Measurements from ENCODE around the gene OR2A5. TPM values are rescaled to one million over a fixed set of nuclear protein-coding genes. Genes with fewer than 3 reads are reported as not detected.

The OR2A5 gene
- total RNA-seq, 8 experiments from 2014 or later: 0.09 to 0.57 (median 0.14) TPM; not detected in 3

DNA sequence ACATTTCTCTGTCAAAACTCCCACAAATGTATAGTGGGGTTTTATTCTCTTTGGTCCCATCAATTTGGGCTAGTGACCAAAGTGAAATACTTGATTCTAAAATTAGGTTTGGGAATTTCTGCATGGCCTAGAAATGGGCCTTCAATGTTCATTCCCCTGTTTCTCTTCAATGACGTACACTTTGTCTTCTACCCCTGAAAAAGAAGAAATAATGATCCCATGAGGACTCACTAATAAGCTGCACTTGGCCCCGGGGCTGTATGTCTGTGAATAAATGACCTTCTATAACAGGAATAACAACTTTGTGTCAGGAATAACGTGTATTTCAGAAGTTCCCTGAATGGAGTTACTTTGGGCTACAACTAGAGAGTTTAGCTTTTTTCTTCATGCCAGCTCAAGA is 28.4 kb upstream of the OR2A5 start:
- ATAC-seq (replicated peaks in 6 of 8): no peak
- H3K4me3 ChIP-seq: no peak overlapping the region
- 0 to 100% (median 53%) methylated on average over 1 to 3 of the region's 3 CpGs; no CpG with 5 or more reads in 2 of the 10 experiments for whole genome bisulfite sequencing, 10 experiments
- in situ Hi-C loops (cut with MboI; ENCODE audit: low pct_unique_long_range_greater_than_20kb in 2 of 9, low sequenced_read_pairs in 9 of 9, unreplicated experiment in 9 of 9): loop anchor here in 1 of 9 experiments (25.0 kb wide), 1 partner anchor 108 kb away; the partner anchor contains the start of gene TCAF1
- H3K27ac ChIP-seq: no peak overlapping the region
- no peaks in the 10 kb centered on the region for H3K4me1 ChIP-seq (replicated peaks in 1 of 2)

GRCh38 chr7:144022169-144022568 is 26.6 kb upstream of the OR2A5 start:
- Histone ChIP-seq H3K4me3 (no peak overlapping the region), H3K4me1 (replicated peaks in 1 of 2) (no peaks in the 10 kb centered on the region), H3K27ac (no peak overlapping the region)
- in situ Hi-C loops (cut with MboI; ENCODE audit: low pct_unique_long_range_greater_than_20kb in 2 of 9, low sequenced_read_pairs in 9 of 9, unreplicated experiment in 9 of 9): loop anchor here in 1 of 9 experiments (25.0 kb wide), 1 partner anchor 110 kb away; the partner anchor contains the start of gene TCAF1
- ATAC-seq (replicated peaks in 6 of 8): no peak

GRCh38 chr7:144023171-144023827 is 25.4 kb upstream of the OR2A5 start:
- no peak overlapping the region for H3K27ac ChIP-seq
- in situ Hi-C loops (cut with MboI; ENCODE audit: low pct_unique_long_range_greater_than_20kb in 2 of 9, low sequenced_read_pairs in 9 of 9, unreplicated experiment in 9 of 9): loop anchor here in 1 of 9 experiments (25.0 kb wide), 1 partner anchor 111 kb away; the partner anchor contains the start of gene TCAF1
- ATAC-seq (replicated peaks in 6 of 8): no peak
- no peak overlapping the region for H3K4me3 ChIP-seq
- H3K4me1 ChIP-seq (replicated peaks in 1 of 2): no peaks in the 10 kb centered on the region
- 48 to 97% (median 78%) methylated on average over 1 to 4 of the region's 4 CpGs for WGBS, 10 experiments

DNA sequence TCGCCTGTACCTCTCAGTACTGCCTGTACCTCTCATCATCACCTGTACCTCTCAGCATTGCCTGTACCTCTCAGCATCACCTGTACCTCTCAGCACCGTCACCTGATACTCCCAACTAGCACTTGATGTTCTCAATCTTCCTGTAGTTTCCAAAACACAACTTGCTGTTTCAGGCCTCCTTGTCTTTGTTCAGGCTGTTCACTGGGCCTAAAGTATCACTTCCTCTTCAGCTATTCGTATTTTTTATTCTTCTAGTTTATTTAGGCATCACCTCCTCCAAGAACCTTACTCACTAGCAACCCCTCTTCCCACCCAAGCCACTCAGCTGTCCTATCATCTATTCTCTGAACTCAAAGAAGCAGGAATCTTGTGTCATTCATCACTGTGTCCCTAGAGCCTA is 24.5 kb upstream of the OR2A5 start:
- no peak for ATAC-seq (replicated peaks in 6 of 8)
- Histone ChIP-seq H3K27ac (no peak overlapping the region), H3K4me3 (no peak overlapping the region), H3K4me1 (replicated peaks in 1 of 2) (no peaks in the 10 kb centered on the region)
- in situ Hi-C loops (cut with MboI; ENCODE audit: low pct_unique_long_range_greater_than_20kb in 2 of 9, low sequenced_read_pairs in 9 of 9, unreplicated experiment in 9 of 9): loop anchor here in 1 of 9 experiments (25.0 kb wide), 1 partner anchor 112 kb away; the partner anchor contains the start of gene TCAF1
- WGBS, 10 experiments: 43 to 100% (median 72%) methylated on average over 1 to 3 of the region's 3 CpGs; no CpG with 5 or more reads in 1 of the 10 experiments

GRCh38 chr7:144026203-144026883 is 22.4 kb upstream of the OR2A5 start:
- no peak for ATAC-seq (replicated peaks in 6 of 8)
- 0 to 79% (median 52%) methylated on average over 1 to 3 of the region's 4 CpGs; no CpG with 5 or more reads in 4 of the 10 experiments for WGBS, 10 experiments
- in situ Hi-C loops (cut with MboI; ENCODE audit: low pct_unique_long_range_greater_than_20kb in 2 of 9, low sequenced_read_pairs in 9 of 9, unreplicated experiment in 9 of 9): no loop called here

GRCh38 chr7:144027070-144027469 is 21.7 kb upstream of the OR2A5 start:
- H3K27ac ChIP-seq: no peak overlapping the region
- peak in 2 of 8 experiments; percentile 25 to 49 for ATAC-seq (replicated peaks in 6 of 8)
- H3K4me3 ChIP-seq: no peak overlapping the region
- H3K4me1 ChIP-seq (replicated peaks in 1 of 2): no peaks in the 10 kb centered on the region
- 0 to 67% (median 15%) methylated on average over 1 to 3 of the region's 3 CpGs for WGBS, 10 experiments
- in situ Hi-C loops (cut with MboI; ENCODE audit: low pct_unique_long_range_greater_than_20kb in 2 of 9, low sequenced_read_pairs in 9 of 9, unreplicated experiment in 9 of 9): no loop called here

More at GRCh38 chr7:144026203-144026883, 22.4 kb upstream of the OR2A5 start:
- H3K4me3 ChIP-seq: no peak overlapping the region
- H3K4me1 ChIP-seq (replicated peaks in 1 of 2): no peaks in the 10 kb centered on the region
- H3K27ac ChIP-seq: no peak overlapping the region

GRCh38 chr7:144027974-144028373 is 20.8 kb upstream of the OR2A5 start:
- WGBS, 10 experiments: 0 to 100% (median 62%) methylated on average over 1 of the region's 1 CpG; no CpG with 5 or more reads in 3 of the 10 experiments
- Histone ChIP-seq H3K27ac (no peak overlapping the region), H3K4me1 (replicated peaks in 1 of 2) (no peaks in the 10 kb centered on the region), H3K4me3 (no peak overlapping the region)
- in situ Hi-C loops (cut with MboI; ENCODE audit: low pct_unique_long_range_greater_than_20kb in 2 of 9, low sequenced_read_pairs in 9 of 9, unreplicated experiment in 9 of 9): no loop called here
- ATAC-seq (replicated peaks in 6 of 8): no peak

GRCh38 chr7:144028547-144028946 is 20.2 kb upstream of the OR2A5 start:
- Histone ChIP-seq H3K4me3 (no peak overlapping the region), H3K27ac (no peak overlapping the region), H3K4me1 (replicated peaks in 1 of 2) (peaks cover 0 to 4% of the 10 kb centered on the region in 2 donors)
- no peak for ATAC-seq (replicated peaks in 6 of 8)
- in situ Hi-C loops (cut with MboI; ENCODE audit: low pct_unique_long_range_greater_than_20kb in 2 of 9, low sequenced_read_pairs in 9 of 9, unreplicated experiment in 9 of 9): no loop called here
- WGBS, 10 experiments: 49 to 93% (median 73%) methylated on average over 1 to 3 of the region's 3 CpGs

DNA sequence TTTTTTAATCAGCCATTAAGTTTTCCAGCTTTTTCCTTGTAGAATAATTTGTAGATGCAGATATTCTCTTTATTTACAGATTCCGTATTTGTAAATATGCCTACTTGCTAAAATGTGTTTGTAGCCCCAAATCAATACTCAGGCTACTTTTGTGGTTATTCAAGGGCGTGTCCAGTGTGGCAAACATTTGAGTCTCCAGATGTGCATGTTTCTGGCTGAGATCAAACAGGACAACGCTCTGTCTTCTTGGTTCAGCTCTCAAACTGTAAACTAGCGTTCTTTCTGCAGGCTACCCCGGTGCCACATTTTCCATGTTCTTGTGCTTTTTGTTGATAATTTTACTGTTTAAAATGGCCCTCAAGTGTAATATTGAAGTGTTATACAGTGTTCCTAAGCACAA is 16.2 kb upstream of the OR2A5 start:
- 11 to 100% (median 61%) methylated on average over 1 to 5 of the region's 5 CpGs for WGBS, 10 experiments
- in situ Hi-C loops (cut with MboI; ENCODE audit: low pct_unique_long_range_greater_than_20kb in 2 of 9, low sequenced_read_pairs in 9 of 9, unreplicated experiment in 9 of 9): no loop called here
- ATAC-seq (replicated peaks in 6 of 8): peak in 1 of 8 experiments; percentile 53
- no peak overlapping the region for H3K27ac ChIP-seq
- H3K4me3 ChIP-seq: no peak overlapping the region
- peaks cover 0 to 4% of the 10 kb centered on the region in 2 donors for H3K4me1 ChIP-seq (replicated peaks in 1 of 2)

DNA sequence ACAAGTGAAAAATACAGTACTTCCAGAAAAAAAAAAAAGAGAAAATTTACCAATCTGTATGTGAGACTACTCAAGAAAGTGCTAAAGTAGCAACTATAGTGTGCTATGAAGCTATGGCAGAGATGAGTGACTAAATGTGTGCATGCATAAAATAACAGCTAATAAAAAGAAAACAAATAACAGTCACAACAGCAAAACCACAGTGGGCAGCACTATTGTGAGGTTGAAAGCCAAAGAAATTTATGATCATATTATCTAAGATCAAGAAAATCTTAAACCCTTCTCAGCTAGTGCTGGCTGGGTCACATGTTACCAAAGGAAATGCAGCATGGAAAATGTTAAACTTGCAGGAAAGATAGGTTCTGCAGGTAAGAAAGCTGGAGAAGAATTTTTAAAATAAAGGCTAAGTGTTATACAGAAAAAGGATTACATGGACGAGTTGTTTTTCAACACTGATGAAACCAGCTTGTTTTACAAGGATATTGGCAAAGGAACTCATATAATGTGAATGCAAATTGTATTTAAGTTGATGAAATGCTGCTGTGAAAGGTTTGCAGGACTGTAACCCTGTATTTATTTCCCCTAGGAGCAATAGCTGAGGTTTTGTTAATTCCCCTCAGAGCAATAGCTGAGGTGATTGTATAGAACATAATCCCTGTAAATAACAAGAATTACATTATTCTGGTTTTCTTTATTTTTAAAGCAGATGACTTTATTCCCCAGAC is 15.6 kb upstream of the OR2A5 start:
- Histone ChIP-seq H3K27ac (no peak overlapping the region), H3K4me3 (no peak overlapping the region), H3K4me1 (replicated peaks in 1 of 2) (peaks cover 0 to 4% of the 10 kb centered on the region in 2 donors)
- ATAC-seq (replicated peaks in 6 of 8): no peak
- 0 to 75% (median 25%) methylated on average over 1 of the region's 1 CpG; no CpG with 5 or more reads in 1 of the 10 experiments for WGBS, 10 experiments
- in situ Hi-C loops (cut with MboI; ENCODE audit: low pct_unique_long_range_greater_than_20kb in 2 of 9, low sequenced_read_pairs in 9 of 9, unreplicated experiment in 9 of 9): no loop called here

DNA sequence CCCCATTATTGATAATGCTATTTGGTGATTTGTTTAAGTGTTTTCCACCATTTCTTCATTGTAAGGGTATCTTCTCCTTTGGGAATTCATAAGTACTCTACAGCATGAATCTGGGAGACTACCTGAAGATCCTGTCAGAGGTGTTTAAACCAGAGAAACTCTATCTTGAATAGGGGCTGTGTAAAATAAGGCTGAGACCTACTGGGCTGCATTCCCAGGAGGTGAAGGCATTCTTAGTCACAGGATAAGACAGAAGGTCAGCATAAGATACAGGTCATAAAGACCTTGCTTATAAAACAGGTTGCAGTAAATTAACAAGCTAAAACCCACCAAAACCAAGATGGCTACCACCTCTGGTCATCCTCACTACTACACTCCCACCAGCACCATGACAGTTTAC is 13.4 kb upstream of the OR2A5 start:
- Histone ChIP-seq H3K4me1 (replicated peaks in 1 of 2) (peaks cover 0 to 4% of the 10 kb centered on the region in 2 donors), H3K27ac (no peak overlapping the region), H3K4me3 (no peak overlapping the region)
- ATAC-seq (replicated peaks in 6 of 8): no peak
- in situ Hi-C loops (cut with MboI; ENCODE audit: low pct_unique_long_range_greater_than_20kb in 2 of 9, low sequenced_read_pairs in 9 of 9, unreplicated experiment in 9 of 9): no loop called here

- Histone ChIP-seq H3K27ac (no peak overlapping the region), H3K4me3 (no peak overlapping the region), H3K4me1 (replicated peaks in 1 of 2) (peaks cover 0 to 4% of the 10 kb centered on the region in 2 donors)
- in situ Hi-C loops (cut with MboI; ENCODE audit: low pct_unique_long_range_greater_than_20kb in 2 of 9, low sequenced_read_pairs in 9 of 9, unreplicated experiment in 9 of 9): no loop called here
- ATAC-seq (replicated peaks in 6 of 8): no peak
- WGBS, 10 experiments: 0 to 86% (median 33%) methylated on average over 1 of the region's 1 CpG; no CpG with 5 or more reads in 1 of the 10 experiments
Observed at GRCh38 chr7:144036302-144036885, 12.4 kb upstream of the OR2A5 start.
